ENCODE measurements around the gene EMC9.

Gene EMC9

DNA sequence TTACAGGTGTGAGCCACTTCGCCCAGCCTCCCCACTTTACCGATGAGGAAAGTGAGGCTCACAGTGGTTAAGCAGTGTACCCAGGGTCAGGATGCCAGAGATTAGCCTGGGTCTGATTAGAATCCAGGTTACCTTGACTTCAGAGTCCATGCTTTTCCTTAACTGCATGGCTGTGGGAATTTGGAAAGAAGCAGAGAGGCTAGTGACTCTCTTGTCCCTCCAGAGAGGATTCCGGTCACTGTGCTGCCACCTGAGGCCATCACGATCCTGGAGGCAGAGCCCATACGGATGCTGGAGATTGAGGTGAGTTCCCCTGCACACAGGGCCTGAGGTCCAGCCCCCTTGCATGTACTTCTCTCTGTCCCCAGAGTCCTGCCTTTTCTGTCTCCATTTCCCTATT, 35.2 kb upstream of the EMC9 start:
- DNase-seq = no peak

DNA sequence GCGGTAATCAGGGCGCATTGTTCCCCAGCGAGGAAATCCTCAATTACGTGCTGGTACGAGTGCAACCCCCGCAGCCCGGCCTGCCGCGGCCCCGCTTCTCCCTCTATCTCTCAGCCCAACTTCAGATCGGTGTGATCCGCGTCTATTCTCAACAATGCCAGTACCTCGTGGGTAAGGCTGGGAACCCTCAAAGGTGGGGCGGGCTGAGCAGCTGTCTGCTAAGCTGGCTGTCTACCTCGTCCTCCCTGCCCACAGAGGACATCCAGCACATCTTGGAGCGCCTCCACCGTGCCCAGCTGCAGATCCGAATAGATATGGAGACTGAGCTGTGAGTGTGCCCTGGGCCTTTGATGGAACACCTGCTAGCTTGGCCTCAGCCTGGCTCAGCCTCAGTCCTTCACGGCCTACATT, 31.5 kb upstream of the EMC9 start:
- no peak for DNase-seq

DNA sequence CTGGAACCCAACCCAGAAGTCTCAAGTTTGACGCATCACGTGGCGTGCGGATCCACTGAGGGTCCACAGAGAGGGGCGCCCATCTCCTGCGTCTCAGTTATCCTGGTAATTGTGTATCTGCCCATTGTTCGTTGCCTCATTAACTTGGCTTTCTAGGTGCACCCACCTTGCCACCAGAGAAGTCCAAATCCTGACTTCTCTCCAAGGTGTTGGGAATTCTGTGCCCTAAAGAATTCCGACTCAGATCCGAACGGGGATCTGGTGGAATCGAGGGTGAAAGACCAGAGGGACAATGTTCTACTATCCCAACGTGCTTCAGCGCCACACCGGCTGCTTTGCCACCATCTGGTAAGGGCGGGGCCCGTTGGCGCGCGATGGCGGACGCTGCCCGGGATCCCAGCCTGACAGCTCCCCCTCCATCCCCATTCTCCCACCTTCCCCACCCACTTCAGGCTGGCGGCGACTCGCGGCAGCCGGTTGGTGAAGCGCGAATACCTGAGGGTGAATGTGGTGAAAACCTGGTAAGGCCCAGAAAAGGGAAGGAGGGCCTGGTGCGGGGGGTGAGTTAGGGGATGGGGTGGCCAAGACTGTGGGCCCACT, 31.0 kb upstream of the EMC9 start:
- DNase-seq = no peak

DNA sequence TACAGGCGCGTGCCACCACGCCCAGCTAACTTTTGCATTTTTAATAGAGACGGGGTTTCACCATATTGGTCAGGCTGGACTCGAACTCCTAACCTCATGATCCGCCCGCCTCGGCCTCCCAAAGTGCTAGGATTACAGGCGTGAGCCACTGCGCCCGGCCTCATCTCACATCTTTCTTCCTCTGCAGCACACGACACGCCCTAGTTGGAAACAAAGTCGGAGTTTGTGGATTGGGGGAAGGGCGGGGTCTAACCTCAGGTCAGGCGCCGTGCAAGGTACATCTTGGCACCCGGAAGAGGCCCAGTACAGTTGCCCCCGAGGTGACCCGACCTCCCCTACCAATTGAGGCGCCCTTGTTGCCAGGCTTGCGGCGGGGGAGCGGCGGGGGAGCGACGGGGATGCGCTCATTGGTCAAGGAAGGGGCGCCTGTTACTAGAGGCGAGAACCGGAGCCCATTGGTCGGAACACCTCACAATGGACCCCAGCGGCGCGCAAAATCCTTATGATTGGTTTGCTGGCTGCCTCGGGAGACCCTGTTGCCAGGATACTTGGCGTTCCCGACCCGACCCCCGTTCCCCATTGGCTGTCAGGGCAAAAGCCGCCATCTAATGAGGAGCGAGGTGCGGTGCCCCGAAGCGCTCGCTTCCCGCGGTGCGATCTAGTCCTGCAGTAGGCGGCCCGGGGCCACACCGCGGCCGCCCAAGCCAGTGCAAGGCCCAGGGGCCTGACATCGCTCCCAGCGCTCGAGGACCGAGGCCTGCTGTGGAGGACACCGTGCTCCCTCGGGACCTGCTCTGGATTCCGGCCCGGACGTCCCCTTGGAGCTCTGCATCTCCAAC, 30.2 kb upstream of the EMC9 start, which contains the start of gene REC8:
REC8 (plus strand) TSS at position 659 of the 839 bp plus-strand sequence. CDS start 473 bp downstream, outside the sequence.
- DNase-seq = no peak

DNA sequence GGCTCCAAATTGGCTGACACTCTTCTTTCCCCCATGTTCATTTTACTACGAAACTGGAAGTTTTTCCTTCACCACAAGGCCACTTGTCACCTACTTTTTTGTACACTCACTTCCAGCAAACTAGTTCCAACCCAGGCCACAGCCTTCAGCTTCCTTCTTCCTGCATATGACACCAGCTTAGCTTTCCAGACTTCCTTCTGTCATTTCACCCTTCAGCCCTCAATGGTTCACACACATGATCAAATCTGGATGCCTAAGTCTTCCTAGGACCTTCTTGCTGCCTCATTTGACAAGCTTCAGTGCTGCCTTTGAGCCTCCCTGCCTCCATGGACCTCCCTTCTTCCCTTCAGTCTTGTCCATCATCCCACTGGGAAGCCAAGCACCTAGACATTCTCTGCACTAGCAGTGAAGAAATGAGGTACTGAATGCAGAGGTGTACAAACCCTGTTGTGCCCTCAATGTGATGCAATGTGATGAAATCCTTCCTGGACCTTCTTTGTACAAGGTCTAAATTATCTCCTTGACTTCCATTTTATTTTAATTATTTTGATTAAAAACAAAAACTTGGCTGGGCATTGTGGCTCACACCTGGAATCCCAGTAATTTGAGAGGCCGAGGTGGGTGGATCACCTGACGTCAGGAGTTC, 26.2 kb upstream of the EMC9 start:
- DNase-seq = no peak

DNA sequence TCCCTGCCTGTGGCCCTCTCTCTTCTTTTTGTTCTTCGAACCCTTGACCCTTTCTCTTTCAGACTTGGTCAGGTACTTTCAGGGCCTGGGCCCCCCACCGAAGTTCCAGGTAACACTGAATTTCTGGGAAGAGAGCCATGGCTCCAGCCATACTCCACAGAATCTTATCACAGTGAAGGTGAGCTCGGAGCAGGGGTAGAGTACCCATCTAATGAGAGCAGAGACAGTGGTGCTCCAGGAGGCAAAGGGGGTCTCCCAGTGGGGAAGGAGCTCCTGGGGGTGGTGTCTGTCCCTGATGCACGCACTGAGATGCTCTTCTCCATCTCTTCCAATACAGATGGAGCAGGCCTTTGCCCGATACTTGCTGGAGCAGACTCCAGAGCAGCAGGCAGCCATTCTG, 24.4 kb upstream of the EMC9 start:
- DNase-seq = no peak

DNA sequence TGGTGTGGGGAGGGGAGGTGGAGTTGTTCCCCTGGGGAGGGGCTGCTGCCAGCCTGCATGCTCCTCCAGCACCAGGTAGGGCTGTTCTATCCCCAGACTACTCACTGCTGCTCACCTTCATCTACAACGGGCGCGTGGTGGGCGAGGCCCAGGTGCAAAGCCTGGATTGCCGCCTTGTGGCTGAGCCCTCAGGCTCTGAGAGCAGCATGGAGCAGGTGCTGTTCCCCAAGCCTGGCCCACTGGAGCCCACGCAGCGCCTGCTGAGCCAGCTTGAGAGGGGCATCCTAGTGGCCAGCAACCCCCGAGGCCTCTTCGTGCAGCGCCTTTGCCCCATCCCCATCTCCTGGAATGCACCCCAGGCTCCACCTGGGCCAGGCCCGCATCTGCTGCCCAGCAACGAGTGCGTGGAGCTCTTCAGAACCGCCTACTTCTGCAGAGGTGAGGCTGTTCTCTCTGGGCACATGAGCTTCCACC, 23.2 kb upstream of the EMC9 start:
- no peak for DNase-seq

DNA sequence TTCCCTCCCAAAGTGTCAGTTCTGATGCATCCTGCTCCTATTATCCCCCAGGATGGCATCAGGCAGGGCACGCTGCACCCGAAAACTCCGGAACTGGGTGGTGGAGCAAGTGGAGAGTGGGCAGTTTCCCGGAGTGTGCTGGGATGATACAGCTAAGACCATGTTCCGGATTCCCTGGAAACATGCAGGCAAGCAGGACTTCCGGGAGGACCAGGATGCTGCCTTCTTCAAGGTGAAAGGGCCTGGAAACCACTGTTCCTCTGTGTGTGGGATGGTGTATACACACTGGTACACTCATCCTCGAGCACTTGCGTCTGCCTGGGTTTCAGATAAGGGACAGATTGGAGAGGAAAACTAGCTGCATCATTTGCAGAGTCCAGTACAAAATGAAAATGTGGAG, 20.7 kb upstream of the EMC9 start:
- DNase-seq = no peak

DNA sequence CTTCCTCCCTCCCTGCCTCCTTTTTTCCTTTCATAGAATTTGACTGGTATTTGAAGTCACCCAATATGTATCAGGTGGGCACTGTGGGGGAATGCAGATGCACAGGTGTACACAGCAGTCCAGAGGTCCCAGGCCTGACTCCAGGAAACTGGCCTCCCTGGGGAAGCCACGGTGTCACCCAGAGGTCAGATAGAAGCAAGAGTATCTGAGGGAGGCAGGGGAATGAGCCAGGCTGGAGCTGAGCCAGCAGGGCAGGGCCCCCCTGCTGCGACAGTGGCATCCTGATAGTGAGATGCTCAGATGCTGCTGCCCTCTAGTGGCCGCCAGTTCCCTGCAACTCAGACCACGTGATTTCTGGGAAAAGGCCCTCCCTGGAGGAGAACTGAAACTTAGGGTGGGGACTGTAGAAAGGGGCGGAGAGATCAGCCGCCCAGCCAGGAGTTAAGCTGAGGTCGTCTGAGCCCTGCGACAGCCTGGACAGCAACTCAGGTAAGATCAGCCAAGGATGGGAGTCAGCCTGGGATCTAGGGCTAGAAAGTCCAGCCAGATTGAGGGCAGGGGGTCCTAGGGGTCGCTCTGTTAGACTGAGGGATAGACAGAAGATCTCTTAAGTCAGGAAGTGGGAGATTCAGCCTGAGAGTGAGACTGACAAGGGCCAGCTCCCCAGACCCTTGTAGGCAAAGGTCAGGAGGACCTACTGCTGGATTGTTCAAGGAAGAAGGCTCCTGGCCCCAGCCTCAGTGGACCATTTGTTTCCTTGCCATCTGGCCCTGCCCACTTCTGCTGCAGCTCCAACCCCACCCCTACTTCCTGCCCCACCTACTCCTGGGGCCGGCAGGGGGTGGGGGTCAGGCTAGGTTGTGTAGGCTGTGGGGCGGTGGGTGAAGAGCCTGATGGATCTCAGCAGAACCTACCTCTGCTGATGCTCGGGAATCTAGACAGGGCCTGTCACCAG, 19.7 kb upstream of the EMC9 start, which contains the start of gene IRF9:
IRF9 (plus strand) TSS at position 416 of the 955 bp plus-strand sequence. CDS start 880 bp downstream, outside the sequence.
- DNase-seq = peak; percentile 94

DNA sequence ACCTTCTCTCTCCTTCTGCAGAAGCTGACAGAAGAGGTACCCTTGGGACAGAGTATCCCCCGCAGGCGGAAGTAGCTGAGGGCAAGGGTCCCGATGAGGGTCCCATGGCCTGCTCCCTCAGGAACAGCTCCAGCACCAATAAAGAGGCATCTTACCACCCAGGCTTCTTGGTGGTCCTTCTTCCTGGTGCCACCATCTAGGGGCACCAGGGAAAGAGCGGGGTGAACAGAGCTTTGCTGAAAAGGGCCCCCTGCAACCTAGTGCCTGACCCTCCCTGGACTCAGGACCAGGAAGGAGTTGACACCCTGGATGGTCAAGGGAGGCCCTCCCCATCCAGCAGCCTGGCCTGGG, 19.1 kb upstream of the EMC9 start:
- DNase-seq = no peak

DNA sequence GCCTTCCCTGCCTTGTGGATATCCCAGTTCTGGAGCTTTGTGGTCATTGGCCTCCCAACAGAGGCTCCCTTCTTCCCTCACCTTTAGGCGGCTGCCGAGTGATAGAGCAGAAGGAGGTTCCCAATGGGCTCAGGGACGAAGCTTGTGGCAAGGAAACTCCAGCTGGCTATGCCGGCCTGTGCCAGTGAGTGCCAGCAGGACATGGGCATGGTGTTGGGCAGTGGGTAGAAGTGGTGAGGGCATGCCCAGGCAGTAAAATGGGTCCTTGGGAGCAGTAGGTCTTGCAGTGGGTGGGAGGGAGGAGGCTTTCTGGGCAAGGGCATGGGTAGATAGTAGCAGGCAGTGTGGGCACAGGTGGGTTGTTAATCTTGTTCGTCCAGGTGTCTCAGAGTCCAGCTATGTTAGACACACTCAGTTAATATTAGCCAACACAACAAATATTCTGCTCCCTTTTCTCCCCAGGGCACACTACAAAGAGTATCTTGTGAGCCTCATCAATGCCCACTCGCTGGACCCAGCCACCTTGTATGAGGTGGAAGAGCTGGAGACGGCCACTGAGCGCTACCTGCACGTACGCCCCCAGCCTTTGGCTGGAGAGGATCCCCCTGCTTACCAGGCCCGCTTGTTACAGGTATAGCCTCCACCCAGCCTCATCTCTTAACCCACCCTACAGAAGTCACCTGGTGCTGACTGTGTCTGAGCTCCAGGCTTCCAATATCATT, 18.5 kb upstream of the EMC9 start:
- DNase-seq = no peak

DNA sequence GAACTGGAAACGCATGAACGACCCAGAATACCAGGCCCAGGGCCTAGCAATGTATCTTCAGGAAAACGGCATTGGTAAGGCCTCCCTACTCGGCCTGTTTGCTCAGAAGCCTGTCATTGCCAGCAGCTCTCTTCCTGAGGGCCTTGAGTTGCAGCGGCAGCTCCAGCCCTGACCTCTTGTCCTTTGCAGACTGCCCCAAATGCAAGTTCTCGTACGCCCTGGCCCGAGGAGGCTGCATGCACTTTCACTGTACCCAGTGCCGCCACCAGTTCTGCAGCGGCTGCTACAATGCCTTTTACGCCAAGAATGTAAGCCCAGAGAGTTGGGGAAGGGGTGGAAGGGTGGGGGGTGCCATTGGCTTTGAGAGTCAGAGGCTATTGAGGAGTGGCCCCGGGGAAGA, 15.9 kb upstream of the EMC9 start:
- no peak for DNase-seq

DNA sequence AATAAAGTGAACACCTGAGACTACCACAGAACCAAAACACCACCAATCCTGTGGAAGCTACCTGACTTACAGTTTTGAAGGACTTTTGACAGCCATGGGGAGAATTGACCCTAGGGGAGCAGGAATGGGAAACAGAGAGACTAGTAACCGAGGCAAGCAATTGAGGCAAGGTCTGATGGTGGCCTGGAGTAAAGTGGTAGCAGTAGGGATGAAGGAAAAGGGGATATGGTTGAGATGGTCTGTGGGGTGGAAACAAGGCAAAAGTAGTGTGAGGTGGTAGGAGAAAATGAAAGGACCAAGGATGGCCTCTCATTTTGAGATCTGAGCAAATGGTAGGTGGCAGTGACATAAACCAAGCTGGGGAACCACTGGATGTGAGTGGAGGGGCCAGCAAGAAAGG, 15.4 kb upstream of the EMC9 start:
- no peak for DNase-seq

DNA sequence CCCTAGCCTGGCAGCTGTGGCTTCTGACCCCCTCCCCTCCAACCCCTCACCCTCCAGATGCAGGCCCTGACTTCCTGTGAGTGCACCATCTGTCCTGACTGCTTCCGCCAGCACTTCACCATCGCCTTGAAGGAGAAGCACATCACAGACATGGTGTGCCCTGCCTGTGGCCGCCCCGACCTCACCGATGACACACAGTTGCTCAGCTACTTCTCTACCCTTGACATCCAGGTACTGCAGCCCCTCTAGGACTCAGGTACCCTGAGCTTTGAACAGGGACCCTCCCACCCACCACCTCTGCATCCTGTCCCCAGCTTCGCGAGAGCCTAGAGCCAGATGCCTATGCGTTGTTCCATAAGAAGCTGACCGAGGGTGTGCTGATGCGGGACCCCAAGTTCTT, 13.7 kb upstream of the EMC9 start:
- no peak for DNase-seq

DNA sequence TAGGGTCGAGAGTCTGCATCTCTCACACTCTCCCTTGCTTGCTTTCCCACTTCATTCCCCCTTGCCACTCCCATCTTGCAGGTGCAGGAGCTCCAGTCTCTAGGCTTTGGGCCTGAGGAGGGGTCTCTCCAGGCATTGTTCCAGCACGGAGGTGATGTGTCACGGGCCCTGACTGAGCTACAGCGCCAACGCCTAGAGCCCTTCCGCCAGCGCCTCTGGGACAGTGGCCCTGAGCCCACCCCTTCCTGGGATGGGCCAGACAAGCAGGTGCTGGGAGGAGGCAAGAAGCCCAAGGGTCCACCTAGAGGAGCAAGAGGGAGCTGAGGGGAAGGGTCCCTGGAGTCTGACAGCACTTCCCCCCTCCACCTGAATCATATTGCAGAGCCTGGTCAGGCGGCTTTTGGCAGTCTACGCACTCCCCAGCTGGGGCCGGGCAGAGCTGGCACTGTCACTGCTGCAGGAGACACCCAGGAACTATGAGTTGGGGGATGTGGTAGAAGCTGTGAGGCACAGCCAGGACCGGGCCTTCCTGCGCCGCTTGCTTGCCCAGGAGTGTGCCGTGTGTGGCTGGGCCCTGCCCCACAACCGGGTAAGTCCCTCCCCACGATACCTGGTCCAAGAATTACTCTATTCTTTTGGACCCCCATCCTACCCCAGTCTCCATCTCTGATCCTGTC, 10.2 kb upstream of the EMC9 start:
- no peak for DNase-seq

DNA sequence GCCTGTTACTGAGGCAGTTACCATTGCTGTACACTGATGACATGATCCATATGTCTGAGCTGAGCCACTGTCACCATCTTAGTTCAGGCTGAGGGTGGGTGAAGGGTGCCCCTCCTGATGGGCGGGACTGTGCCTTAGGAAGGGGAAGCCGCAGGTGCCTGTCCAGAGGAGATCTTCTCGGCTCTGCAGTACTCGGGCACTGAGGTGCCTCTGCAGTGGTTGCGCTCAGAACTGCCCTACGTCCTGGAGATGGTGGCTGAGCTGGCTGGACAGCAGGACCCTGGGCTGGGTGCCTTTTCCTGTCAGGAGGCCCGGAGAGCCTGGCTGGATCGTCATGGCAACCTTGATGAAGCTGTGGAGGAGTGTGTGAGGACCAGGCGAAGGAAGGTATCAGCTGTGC, 9.6 kb upstream of the EMC9 start:
- no peak for DNase-seq

DNA sequence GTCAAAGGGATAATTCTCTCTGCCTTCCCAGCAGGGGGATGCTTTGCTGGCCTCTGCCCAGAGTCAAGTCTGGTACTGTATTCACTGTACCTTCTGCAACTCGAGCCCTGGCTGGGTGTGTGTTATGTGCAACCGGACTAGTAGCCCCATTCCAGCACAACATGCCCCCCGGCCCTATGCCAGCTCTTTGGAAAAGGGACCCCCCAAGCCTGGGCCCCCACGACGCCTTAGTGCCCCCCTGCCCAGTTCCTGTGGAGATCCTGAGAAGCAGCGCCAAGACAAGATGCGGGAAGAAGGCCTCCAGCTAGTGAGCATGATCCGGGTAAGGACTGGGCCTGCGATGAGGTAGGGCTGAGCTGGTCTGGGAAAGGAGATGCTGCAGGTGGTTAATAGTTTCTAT, 9.2 kb upstream of the EMC9 start:
- no peak for DNase-seq

DNA sequence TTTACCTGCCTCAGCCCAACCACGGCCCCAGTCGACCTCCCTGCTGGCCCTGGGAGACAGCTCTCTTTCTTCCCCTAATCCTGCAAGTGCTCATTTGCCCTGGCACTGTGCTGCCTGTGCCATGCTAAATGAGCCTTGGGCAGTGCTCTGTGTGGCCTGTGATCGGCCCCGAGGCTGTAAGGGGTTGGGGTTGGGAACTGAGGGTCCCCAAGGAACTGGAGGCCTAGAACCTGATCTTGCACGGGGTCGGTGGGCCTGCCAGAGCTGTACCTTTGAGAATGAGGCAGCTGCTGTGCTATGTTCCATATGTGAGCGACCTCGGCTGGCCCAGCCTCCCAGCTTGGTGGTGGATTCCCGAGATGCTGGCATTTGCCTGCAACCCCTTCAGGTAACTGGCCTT, 8.7 kb upstream of the EMC9 start:
- no peak for DNase-seq

DNA sequence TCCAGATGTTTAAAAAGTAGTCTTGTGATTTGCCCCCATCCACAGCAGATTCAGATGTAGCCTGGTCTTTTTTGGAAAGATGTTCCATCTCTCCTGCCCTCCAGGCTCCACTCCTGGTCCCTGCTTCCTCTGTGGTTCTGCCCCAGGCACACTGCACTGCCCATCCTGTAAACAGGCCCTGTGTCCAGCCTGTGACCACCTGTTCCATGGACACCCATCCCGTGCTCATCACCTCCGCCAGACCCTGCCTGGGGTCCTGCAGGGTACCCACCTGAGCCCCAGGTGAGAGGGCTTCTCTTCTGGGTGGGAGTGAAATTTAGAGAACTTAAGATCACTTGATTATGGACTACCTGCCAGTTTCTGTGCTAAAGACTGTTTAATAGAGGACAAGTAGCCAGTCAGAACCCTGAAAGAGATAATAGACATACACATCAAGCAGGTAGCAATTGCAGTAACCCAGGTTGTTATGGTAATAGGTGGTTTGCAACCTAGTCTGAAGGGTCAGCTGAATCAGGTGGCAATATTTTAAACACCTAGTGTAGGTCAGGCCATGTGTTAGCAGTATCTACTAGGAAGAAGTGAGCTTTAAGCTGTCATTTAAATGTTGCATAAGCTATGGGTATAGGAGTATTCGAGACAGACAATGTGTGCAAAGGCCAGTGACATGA, 8.0 kb upstream of the EMC9 start:
- no peak for DNase-seq

DNA sequence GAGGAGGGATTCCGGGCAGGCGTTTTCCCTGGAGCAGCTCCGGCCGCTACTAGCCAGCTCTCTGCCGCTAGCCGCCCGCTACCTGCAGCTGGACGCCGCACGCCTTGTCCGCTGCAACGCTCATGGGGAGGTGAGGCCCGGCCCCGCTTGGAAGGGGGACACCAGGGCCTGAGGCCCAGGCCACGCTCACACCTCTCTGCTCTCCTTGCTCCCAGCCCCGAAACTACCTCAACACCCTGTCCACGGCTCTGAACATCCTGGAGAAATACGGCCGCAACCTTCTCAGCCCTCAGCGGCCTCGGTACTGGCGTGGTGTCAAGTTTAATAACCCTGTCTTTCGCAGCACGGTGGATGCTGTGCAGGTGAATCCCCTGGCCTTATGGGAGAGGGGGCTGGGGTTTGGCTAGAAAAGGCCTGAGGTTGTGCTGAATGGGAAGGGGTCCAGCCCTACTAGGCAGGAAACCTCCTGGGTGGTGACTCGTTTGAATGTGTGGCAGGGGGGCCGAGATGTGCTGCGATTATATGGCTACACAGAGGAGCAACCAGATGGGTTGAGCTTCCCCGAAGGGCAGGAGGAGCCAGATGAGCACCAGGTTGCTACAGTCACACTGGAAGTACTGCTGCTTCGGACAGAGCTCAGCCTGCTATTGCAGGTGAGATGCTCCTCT, 6.5 kb upstream of the EMC9 start:
- peak; percentile 59 for DNase-seq

Measured in DMS53 (cell line).